K562 treated with DMSO at 1 percent for 4 hours (cell line): Measurements from ENCODE around the gene USP17L20. TPM values are rescaled to one million over a fixed set of nuclear protein-coding genes. Genes with fewer than 3 reads are reported as not detected.

Source experiments
- total RNA-seq: library from RNA; unstranded; fragments of 300-600 nt; gene quantifications from 2 replicates; pipeline ENCODE4 v1.2.3, GENCODE V29; 2022; ENCODE audit not compliant: insufficient read depth

The USP17L20 gene, protein sequence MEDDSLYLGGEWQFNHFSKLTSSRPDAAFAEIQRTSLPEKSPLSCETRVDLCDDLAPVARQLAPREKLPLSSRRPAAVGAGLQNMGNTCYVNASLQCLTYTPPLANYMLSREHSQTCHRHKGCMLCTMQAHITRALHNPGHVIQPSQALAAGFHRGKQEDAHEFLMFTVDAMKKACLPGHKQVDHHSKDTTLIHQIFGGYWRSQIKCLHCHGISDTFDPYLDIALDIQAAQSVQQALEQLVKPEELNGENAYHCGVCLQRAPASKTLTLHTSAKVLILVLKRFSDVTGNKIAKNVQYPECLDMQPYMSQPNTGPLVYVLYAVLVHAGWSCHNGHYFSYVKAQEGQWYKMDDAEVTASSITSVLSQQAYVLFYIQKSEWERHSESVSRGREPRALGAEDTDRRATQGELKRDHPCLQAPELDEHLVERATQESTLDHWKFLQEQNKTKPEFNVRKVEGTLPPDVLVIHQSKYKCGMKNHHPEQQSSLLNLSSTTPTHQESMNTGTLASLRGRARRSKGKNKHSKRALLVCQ
- not detected in 2 replicates for total RNA-seq

DNA sequence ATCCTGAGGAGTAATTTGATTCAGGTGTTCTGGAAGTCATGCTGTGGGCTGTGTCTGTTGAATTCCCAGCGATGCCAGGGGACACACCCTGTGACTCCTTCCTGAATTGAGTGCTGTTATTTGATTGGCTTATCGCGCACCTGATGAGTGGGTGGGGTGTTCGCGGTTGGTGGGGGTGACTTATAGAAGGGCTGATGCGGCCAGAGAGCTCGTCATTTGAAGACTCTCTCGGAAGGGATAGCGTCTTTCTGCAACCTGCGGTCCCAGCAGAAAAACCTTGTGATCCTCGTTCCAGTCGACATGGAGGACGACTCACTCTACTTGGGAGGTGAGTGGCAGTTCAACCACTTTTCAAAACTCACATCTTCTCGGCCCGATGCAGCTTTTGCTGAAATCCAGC lies at the start of gene USP17L20:
Gene USP17L20, plus strand, starts transcription at position 301 of the 400 bp plus-strand sequence. Its CDS starts 0 bp downstream, at position 301.

GRCh38 chr4:9210357-9210756 lies 47.6 kb upstream of the USP17L20 start, which contains the start of gene USP17L10:
Gene USP17L10, plus strand, starts transcription at chr4:9210657. Its CDS starts 0 bp downstream, at chr4:9210657.

GRCh38 chr4:9215105-9215504 lies 42.8 kb upstream of the USP17L20 start, which contains the start of gene USP17L11:
Gene USP17L11, plus strand, starts transcription at chr4:9215405. Its CDS starts 0 bp downstream, at chr4:9215405.

DNA sequence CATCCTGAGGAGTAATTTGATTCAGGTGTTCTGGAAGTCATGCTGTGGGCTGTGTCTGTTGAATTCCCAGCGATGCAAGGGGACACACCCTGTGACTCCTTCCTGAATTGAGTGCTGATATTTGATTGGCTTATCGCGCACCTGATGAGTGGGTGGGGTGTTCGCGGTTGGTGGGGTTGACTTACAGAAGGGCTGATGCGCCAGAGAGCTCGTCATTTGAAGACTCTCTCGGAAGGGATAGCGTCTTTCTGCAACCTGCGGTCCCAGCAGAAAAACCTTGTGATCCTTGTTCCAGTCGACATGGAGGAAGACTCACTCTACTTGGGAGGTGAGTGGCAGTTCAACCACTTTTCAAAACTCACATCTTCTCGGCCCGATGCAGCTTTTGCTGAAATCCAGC lies 38.1 kb upstream of the USP17L20 start, which contains the start of gene USP17L12:
Gene USP17L12, plus strand, starts transcription at position 301 of the 400 bp plus-strand sequence. Its CDS starts 0 bp downstream, at position 301.

GRCh38 chr4:9224596-9224995 lies 33.3 kb upstream of the USP17L20 start, which contains the start of gene USP17L13:
Gene USP17L13, plus strand, starts transcription at chr4:9224896. Its CDS starts 0 bp downstream, at chr4:9224896.

GRCh38 chr4:9234085-9234484 lies 23.8 kb upstream of the USP17L20 start, which contains the start of gene USP17L15:
Gene USP17L15, plus strand, starts transcription at chr4:9234385. Its CDS starts 0 bp downstream, at chr4:9234385.

GRCh38 chr4:9243579-9243978 lies 14.3 kb upstream of the USP17L20 start, which contains the start of gene USP17L17:
Gene USP17L17, plus strand, starts transcription at chr4:9243879. Its CDS starts 0 bp downstream, at chr4:9243879.

GRCh38 chr4:9247953-9248680 lies 9.8 kb upstream of the USP17L20 start, which contains the start of gene USP17L18:
Gene USP17L18, plus strand, starts transcription at chr4:9248630. Its CDS starts 0 bp downstream, at chr4:9248630.

GRCh38 chr4:9253078-9253477 lies 4.8 kb upstream of the USP17L20 start, which contains the start of gene USP17L19:
Gene USP17L19, plus strand, starts transcription at chr4:9253378. Its CDS starts 0 bp downstream, at chr4:9253378.

DNA sequence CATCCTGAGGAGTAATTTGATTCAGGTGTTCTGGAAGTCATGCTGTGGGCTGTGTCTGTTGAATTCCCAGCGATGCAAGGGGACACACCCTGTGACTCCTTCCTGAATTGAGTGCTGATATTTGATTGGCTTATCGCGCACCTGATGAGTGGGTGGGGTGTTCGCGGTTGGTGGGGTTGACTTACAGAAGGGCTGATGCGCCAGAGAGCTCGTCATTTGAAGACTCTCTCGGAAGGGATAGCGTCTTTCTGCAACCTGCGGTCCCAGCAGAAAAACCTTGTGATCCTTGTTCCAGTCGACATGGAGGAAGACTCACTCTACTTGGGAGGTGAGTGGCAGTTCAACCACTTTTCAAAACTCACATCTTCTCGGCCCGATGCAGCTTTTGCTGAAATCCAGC lies 4.6 kb downstream of the USP17L20 start, which contains the start of gene USP17L21:
Gene USP17L21, plus strand, starts transcription at position 301 of the 400 bp plus-strand sequence. Its CDS starts 0 bp downstream, at position 301.

DNA sequence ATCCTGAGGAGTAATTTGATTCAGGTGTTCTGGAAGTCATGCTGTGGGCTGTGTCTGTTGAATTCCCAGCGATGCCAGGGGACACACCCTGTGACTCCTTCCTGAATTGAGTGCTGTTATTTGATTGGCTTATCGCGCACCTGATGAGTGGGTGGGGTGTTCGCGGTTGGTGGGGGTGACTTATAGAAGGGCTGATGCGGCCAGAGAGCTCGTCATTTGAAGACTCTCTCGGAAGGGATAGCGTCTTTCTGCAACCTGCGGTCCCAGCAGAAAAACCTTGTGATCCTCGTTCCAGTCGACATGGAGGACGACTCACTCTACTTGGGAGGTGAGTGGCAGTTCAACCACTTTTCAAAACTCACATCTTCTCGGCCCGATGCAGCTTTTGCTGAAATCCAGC lies 9.4 kb downstream of the USP17L20 start, which contains the start of gene USP17L22:
Gene USP17L22, plus strand, starts transcription at position 301 of the 400 bp plus-strand sequence. Its CDS starts 0 bp downstream, at position 301.

Other genes starting within 250 kb of the USP17L20 start
- gene FAM90A26, start 87.7 kb upstream of the USP17L20 start, total RNA-seq = not detected in 2 replicates
- not detected in 2 replicates for gene USP17L10, start 47.5 kb upstream of the USP17L20 start, total RNA-seq
- not detected in 2 replicates for gene USP17L11, start 42.7 kb upstream of the USP17L20 start, total RNA-seq
- gene USP17L12, start 38.0 kb upstream of the USP17L20 start, total RNA-seq = not detected in 2 replicates
- gene USP17L13, start 33.2 kb upstream of the USP17L20 start, total RNA-seq = not detected in 2 replicates
- gene USP17L15, start 23.7 kb upstream of the USP17L20 start, total RNA-seq = not detected in 2 replicates
- gene USP17L17, start 14.2 kb upstream of the USP17L20 start, total RNA-seq = not detected in 2 replicates
- gene USP17L18, start 9.5 kb upstream of the USP17L20 start, total RNA-seq = not detected in 2 replicates
- gene USP17L19, start 4.7 kb upstream of the USP17L20 start, total RNA-seq = not detected in 2 replicates
- gene USP17L21, start 4.7 kb downstream of the USP17L20 start, total RNA-seq = not detected in 2 replicates
- gene USP17L22, start 9.5 kb downstream of the USP17L20 start, total RNA-seq = not detected in 2 replicates
- not detected in 2 replicates for gene USP17L24, start 67.0 kb downstream of the USP17L20 start, total RNA-seq
- gene USP17L25, start 71.8 kb downstream of the USP17L20 start, total RNA-seq = not detected in 2 replicates
- gene USP17L26, start 76.5 kb downstream of the USP17L20 start, total RNA-seq = not detected in 2 replicates
- gene USP17L5, start 81.3 kb downstream of the USP17L20 start, total RNA-seq = not detected in 2 replicates
- gene USP17L27, start 86.0 kb downstream of the USP17L20 start, total RNA-seq = not detected in 2 replicates
- not detected in 2 replicates for gene USP17L28, start 90.8 kb downstream of the USP17L20 start, total RNA-seq
- not detected in 2 replicates for gene USP17L29, start 95.5 kb downstream of the USP17L20 start, total RNA-seq
- gene USP17L30, start 105.0 kb downstream of the USP17L20 start, total RNA-seq = not detected in 2 replicates
- not detected in 2 replicates for gene DEFB131A, start 186.3 kb downstream of the USP17L20 start, total RNA-seq